Measurements from ENCODE around the gene PEX10. TPM values are rescaled to one million over a fixed set of nuclear protein-coding genes. Genes with fewer than 3 reads are reported as not detected.

PEX10 gene
- total RNA-seq, 1 donor from 2014 or later, result 26.0 TPM

GRCh38 chr1:2388004-2388913, 24.1 kb downstream of the PEX10 start:
- DNase-seq (ENCODE audit: low read depth in 2 of 2), result no peak

GRCh38 chr1:2386636-2387611, 25.4 kb downstream of the PEX10 start:
- no peak for DNase-seq (ENCODE audit: low read depth in 2 of 2)

- DNase-seq (ENCODE audit: low read depth in 2 of 2), result no peak
Observed at GRCh38 chr1:2385606-2386280, 26.6 kb downstream of the PEX10 start.

GRCh38 chr1:2384941-2385481, 27.4 kb downstream of the PEX10 start:
- DNase-seq (ENCODE audit: low read depth in 2 of 2), result no peak

- DNase-seq (ENCODE audit: low read depth in 2 of 2), result no peak
Observed at GRCh38 chr1:2384130-2384860, 28.1 kb downstream of the PEX10 start.

- no peak for DNase-seq (ENCODE audit: low read depth in 2 of 2)
Observed at GRCh38 chr1:2383576-2383975, 28.8 kb downstream of the PEX10 start.

GRCh38 chr1:2382621-2383361, 29.6 kb downstream of the PEX10 start:
- DNase-seq (ENCODE audit: low read depth in 2 of 2), result peak; percentile 35 to 58

GRCh38 chr1:2381741-2382620, 30.4 kb downstream of the PEX10 start:
- peak; percentile 81 to 88 for DNase-seq (ENCODE audit: low read depth in 2 of 2)

GRCh38 chr1:2380816-2381591, 31.4 kb downstream of the PEX10 start:
- no peak for DNase-seq (ENCODE audit: low read depth in 2 of 2)

GRCh38 chr1:2379733-2380404, 32.5 kb downstream of the PEX10 start:
- no peak for DNase-seq (ENCODE audit: low read depth in 2 of 2)

GRCh38 chr1:2378956-2379732, 33.2 kb downstream of the PEX10 start:
- no peak for DNase-seq (ENCODE audit: low read depth in 2 of 2)

GRCh38 chr1:2378441-2378851, 33.9 kb downstream of the PEX10 start:
- no peak for DNase-seq (ENCODE audit: low read depth in 2 of 2)

- DNase-seq (ENCODE audit: low read depth in 2 of 2), result no peak
Observed at GRCh38 chr1:2377751-2378440, 34.5 kb downstream of the PEX10 start.

- DNase-seq (ENCODE audit: low read depth in 2 of 2), result no peak
Observed at GRCh38 chr1:2376931-2377672, 35.3 kb downstream of the PEX10 start.

- no peak for DNase-seq (ENCODE audit: low read depth in 2 of 2)
Observed at GRCh38 chr1:2376261-2376741, 36.1 kb downstream of the PEX10 start.

Measured in lung microvascular endothelial cell (primary cell).